NCI-H2171 treated with DMSO at 0.1 percent for 48 hours (cell line): Measurements from ENCODE around the gene ELAVL2.

Experiments used
- DNase-seq: peaks from one replicate; lab custom pipeline; 2025; lab: John Stamatoyannopoulos, UW

Gene ELAVL2

GRCh38 chr9:23821375-23822181, 4.5 kb downstream of the ELAVL2 start:
- peak; percentile 29 for DNase-seq

DNA sequence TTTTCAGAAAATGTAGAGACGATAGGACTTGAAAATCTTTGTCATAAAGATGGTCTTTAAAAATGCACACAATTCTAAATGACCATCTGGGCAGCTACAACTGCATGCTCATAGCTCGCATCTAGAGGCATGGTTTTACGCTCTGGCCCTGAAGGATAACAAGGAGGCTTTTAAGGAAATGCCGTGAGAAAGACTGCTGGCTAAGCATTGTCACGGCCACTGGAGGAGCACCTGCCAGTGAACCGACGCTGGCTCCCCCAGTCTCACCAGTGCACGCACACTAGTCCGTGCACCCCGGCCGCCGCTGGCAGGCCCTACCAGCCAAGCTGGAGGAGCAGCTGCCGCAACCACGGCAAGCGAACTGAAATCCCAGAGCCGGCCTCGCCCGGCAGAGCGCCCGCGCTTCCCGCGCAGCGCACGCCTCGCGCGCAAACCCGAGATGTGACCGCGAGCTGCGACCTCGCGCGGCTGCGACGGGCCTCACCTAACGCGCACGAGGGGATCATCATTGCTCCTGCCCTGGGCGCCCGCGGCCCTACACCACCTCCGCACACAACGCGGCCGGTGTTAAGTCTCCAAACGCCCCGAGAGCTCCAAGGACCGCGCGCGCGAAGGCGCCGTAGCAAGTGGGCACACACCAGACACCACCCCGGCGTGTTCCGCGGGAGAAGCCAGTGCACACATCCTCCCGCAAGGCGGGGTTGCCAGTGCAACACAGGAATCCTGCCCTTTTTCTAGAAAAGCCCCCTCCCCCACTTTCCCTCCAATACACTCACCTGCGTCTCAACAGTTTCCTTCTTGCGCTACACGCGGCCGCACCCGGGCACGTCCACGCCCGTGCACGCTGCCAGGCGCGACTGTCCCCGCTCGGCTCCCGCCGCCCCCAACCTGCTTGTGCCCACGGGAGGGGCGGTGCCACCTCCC, 5.3 kb downstream of the ELAVL2 start:
- DNase-seq = peak; percentile 34

DNA sequence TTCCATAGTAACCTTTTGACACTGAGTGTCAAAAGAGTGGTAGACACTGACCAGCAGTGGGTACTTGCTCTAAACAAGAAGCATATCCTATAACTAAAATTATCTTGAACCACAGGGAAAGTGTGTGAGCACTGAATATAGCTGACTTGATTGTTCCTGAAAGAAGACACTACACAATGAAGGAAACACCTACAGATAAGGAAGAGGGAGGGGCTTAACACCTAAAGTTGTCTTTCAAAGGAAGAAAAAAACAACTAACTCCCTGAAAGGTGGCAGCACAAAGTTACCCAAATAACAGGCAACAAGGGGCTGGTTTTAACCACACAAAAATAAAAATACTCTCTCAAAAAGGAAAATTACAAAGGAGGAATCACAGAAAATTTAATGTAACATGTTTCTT, 6.6 kb downstream of the ELAVL2 start:
- DNase-seq = no peak

GRCh38 chr9:23814243-23814642, 11.8 kb downstream of the ELAVL2 start:
- DNase-seq = no peak

DNA sequence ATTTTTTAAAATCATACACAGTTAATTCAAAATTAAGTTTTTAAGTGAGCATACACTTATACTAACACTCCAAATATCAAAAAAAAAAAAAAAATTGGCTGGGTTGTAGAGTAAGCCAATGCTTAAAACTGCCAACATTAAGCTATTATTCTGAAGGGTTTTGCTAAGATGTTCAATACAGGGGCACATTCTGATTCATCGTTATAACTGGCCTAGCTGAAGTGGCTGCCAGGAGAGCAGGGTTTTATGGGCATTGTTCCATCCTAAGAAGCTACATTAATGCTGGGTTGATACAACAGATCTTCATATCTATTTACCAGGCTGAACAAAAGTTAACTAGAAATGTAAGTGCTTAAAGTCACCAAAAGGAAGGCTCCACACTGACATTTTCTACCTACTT, 13.4 kb downstream of the ELAVL2 start:
- DNase-seq = no peak

DNA sequence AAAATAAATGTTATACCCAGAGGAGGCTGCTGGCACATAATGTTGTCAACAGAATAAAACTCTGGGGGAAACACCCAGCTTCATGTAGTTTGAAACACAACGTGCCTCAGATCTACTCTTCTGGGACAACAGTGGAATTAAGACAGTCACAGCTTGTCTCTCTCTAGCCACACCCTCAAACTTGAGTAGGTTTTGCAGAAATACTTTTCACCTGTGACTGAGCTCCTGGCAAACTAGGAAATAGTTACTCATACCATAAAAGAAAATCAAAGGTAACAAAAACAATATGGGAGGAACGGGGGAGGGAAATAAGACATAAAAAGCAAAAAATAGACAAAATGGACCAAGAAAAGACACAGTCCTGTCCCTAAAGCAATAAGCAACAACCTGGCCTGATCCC, 14.4 kb downstream of the ELAVL2 start:
- no peak for DNase-seq

DNA sequence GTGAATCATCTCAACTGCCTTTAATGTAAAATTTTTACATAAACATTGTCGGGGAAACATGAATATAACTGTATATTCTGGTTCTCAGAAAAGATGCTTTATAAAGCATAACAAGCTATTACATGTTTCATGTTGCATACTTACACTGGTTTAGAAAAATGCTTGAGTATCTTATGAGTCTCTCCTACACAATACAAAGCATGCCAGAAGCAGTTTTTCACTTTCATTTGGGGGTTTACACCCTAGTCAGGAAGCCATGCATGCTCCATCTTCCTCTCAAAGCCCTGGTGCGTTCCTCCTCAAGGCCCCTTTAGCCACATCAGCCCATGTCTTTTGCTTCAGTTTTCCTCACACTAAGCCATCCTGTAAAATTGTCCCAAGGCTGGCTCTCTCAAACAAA, 22.8 kb downstream of the ELAVL2 start:
- no peak for DNase-seq

DNA sequence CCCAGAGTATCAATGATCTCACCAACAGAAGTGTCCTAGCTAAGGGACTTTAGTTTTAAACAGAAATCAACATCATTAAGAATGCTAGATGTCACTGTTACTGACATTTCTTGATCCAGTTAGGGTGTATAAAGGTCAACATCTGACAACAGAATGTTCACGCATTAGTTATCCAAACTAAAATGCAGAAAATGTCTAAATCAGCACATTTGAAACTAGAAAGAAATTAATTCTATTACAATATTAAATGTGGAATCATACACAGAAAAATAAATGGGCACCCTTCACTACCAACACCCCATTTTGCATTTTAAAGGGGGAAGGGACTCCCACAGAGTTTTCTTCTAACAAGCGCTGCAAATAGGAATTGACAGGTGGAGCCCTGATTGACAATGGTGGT, 24.5 kb downstream of the ELAVL2 start:
- DNase-seq = no peak

DNA sequence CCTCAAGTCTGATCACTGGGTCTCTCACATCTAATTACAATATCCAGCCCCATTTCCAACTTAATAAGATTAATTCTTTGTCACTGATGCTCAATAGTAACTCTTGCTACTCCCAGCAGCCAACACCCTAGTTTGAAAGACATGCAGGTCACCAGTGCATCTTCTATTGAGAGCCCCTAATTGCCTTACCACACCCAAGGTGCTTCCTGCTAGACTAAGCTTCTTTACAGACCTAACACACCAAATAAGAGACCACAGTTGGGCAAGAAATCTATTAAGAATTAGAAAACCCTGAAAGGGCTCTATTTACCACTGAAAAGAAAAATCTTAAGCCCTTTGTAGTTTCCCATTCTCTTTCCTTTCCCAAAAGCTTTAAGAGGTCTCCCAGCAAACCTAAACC, 26.5 kb downstream of the ELAVL2 start:
- DNase-seq = no peak

DNA sequence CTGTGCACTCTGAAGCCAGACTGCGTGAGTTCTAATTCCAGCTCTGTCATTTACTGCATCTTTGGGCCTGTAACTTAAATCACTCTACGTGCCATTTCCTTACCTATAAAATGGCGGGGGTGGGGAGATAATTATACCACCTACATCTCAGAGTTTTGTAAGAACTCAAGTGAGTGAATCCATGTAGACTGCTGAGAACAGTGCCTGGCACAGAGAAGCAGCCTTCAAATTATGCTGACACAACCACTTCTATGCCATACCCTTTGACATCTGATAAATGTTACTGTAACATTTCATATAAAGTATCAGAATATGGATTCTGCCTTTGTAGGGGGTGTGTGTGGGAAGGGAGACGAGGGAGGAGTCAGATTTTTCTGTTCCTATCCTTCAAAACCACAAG, 27.7 kb downstream of the ELAVL2 start:
- DNase-seq = no peak

DNA sequence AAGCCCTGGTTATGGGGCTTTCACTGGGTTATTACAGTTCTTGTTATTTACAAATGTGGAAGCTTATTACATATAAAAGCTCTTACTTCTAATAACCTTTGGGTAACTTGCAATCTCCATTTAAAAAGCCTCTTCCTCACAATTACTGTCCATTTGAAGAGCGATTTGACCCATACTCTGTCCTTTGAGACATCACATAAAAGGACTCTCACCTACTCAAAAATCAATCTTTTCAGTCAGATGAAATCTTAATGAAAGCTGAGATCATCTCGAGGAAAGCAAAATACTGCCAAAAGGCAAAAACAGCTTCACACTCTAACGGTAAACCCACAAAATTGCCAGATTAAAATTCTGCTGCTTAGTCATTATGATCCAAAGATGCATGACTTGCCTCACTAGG, 29.8 kb downstream of the ELAVL2 start:
- DNase-seq = no peak

DNA sequence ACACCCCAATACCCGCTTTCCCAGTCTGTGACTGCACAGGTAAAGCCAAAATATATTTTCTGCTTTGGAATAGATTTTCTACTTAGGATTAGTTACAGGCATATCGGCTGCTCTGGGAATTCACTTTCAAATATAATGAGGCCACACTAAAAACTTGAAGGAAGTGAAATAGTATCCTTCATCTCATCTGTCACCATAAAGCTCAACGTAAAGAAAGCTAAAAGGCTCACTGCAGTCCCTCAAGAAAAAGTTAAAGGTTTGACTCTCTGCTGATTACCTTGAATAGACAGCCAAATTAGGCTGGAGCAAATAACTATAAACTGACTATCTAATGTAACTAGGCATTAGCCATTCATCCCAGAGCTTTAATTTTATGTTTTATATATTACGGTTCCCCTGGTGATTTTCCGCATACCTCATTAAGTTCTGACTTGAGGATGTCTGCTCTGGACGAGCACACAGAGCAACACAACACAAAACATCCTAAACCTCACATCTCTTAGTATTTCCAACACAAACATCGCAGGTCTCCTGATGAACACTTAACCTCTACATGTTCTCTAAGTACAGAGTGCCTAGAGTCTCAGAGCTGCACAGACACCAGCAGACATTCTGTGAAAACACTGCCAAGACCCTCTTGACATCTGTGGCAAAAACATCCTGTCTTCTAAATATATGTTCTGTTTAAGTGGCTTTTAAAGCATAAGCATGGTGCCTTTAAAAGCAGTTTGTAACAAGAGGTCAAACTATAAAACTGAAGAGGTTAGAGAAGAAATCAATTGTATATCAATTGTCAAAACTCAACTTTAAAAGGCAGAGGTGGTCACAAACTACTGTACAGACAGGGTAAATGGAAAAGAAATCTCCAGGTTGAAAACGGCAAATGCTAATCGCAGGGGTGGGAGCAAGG, 35.4 kb downstream of the ELAVL2 start:
- peak; percentile 14 for DNase-seq

- no peak for DNase-seq
Observed at GRCh38 chr9:23789529-23790254, 36.3 kb downstream of the ELAVL2 start.

- DNase-seq = no peak
Observed at GRCh38 chr9:23784962-23785361, 41.1 kb downstream of the ELAVL2 start.

- DNase-seq = no peak
Observed at GRCh38 chr9:23783509-23783908, 42.5 kb downstream of the ELAVL2 start.

DNA sequence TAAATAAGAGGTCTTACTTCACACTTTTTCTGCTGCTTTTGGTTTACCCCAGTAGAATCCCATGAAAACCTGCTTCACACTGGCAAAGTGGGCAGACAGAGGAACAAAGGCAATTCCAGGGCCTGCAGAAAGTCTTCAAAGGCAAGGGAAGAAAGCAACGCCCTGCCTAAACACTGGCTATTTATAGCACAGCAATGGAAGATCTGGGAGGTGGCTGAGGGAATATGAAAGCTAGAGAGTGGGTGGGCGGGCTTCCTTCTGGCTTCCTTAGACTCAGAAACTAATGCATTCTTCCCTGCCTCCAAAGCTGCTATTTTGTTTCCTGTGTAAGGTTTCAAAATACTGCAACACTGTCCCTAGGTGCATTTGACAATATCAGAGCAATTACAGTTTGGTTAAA, 46.8 kb downstream of the ELAVL2 start:
- no peak for DNase-seq

DNA sequence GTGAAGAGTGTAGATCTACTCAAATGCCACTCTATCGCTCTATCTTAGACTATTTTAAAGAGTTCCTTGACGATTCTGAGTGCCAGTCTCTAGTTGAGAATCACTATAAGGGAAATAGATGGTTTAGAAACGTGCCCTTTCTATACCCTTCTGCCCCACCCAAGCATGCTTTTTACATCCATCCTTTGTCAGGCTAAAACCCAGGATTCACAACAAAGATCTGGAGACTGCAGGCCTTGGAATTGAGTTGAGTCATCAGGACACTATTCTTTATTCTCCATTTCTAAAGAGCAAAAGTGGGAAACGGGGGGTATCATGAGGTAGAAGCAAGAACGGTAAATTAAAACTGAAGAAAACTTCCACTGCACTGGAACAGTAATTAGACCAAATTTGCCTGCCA, 48.7 kb downstream of the ELAVL2 start:
- no peak for DNase-seq

GRCh38 chr9:23775549-23775948, 50.5 kb downstream of the ELAVL2 start:
- DNase-seq = no peak

DNA sequence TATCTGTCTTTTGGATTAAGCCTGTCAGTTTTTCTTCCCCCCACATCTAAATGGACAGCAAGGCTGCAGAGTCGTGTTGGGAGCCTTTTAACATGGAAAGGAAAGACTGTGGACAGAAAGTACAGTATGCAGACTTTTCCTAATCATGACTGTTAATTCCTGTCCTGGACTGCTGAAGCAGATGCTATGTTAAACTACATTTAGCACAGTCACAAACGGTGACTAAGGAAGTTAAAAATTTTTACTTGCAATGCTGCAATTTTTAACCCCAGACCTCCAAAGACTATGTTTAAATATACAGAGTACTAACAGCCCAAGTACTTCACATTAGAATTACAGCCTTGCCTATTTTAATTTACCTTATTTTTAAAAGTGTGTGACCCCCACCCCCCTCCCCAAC, 51.8 kb downstream of the ELAVL2 start:
- DNase-seq = no peak

DNA sequence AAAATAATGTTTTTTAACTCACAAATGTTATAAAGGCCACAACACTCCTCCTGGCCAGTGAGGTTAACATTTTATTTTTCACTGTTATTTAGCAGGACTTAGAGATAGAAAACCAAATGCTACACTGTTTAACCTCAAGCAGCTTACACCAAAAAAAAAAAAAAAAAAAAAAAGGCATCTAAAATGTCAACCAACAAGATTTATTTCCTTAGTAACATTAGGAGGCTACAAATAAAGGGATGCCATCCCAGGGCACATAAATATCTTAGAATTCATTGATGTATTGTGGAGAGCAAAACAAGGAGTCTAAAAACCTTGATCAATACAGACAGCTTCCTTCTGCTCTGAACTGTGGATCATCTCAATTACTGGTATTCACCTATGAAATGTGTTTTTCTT, 53.7 kb downstream of the ELAVL2 start:
- no peak for DNase-seq

DNA sequence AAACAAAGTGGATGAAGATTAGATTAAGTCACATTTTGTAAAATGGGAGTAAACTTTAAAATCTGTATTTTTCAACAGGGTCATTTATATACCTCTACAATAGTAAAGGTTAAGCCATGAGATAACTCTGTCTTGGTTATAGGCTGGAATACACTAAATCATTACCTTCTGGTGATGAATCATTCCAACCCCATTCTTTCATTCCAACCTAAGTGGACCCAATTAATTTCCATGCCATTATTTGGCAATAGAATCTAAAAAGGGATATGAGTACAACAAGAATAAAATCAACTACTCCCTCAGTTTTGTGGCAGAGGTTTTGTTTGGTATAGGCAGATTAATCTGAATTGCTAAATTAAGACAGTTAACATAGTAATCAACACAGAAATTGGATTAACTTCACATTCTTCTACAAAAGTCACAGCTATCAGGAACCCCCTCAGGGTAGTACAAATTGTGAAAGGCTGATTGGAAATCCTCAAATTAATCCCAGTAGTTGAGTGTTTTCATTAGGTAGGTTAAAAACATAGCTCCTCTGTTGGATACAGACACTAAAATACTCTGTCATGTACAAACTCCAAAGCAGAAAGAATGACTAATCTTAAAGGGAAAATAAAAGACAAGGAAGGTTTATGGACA, 54.2 kb downstream of the ELAVL2 start:
- no peak for DNase-seq
